H1 (cell line): ENCODE measurements around the gene MARS1.

ENCODE experiments used
- EGR1 ChIP-seq: IDR thresholded peaks from 2 replicates; pipeline ENCODE4 v1.6.1; 2011; ENCODE audit warnings: low read depth, low read length, borderline replicate concordance
- EZH2 ChIP-seq: fragments of 200-600 bp; sonication (generic); IDR thresholded peaks from 2 replicates; pipeline ENCODE4 v1.7.1; 2012; ENCODE audit warnings: low read depth, mild to moderate bottlenecking, moderate library complexity, low read length, inconsistent platforms; ENCODE audit not compliant: severe bottlenecking
- TF ChIP-seq, protein P1 (sequence below), 3 experiments: IDR thresholded peaks; 1 replicate in 2 of 3; 2 replicates in 1 of 3; pipeline versions ENCODE4 v1.5.1 to v1.6.1; 2011; ENCODE audit warnings: low read length in 3 of 3, mild to moderate bottlenecking in 3 of 3, inconsistent platforms in 2 of 3, low read depth in 1 of 3, moderate library complexity in 1 of 3; ENCODE audit not compliant: insufficient read depth in 1 of 3; ENCODE audit errors: control extremely low read depth in 1 of 3
- TF ChIP-seq, protein P2 (sequence below): IDR thresholded peaks from 2 replicates; pipeline ENCODE4 v1.6.1; 2011; ENCODE audit warnings: low read length, improper control_type of control experiment

DNA sequence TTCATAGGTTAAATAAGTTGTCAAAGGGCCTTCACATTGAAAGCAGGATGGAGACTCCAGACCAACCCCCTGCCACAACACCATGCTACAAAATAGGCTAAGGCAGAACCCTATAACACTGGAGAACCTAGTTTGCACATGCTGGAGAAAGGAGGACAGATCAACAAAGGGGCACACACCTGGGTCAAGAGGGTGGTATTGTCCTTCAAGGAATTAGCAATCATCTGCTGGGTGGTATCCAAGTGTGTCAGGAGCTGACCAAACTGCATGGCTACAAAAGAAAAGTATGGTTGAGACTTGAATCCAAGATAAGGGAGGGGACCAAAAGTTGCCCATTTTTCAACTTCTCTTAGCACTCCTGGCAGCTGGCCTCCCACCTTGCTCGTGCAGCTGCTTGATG is 44.0 kb downstream of the MARS1 start:
- no peak for TF ChIP-seq EGR1
- no peak for TF ChIP-seq EZH2
- TF ChIP-seq, protein P1, sequence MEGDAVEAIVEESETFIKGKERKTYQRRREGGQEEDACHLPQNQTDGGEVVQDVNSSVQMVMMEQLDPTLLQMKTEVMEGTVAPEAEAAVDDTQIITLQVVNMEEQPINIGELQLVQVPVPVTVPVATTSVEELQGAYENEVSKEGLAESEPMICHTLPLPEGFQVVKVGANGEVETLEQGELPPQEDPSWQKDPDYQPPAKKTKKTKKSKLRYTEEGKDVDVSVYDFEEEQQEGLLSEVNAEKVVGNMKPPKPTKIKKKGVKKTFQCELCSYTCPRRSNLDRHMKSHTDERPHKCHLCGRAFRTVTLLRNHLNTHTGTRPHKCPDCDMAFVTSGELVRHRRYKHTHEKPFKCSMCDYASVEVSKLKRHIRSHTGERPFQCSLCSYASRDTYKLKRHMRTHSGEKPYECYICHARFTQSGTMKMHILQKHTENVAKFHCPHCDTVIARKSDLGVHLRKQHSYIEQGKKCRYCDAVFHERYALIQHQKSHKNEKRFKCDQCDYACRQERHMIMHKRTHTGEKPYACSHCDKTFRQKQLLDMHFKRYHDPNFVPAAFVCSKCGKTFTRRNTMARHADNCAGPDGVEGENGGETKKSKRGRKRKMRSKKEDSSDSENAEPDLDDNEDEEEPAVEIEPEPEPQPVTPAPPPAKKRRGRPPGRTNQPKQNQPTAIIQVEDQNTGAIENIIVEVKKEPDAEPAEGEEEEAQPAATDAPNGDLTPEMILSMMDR (IDR thresholded peaks at IDR 0.05; ENCODE audit: control extremely low read depth in 1 of 3, insufficient read depth in 1 of 3, low read depth in 1 of 3, low read length in 3 of 3), result no peak
- TF ChIP-seq, protein P2, sequence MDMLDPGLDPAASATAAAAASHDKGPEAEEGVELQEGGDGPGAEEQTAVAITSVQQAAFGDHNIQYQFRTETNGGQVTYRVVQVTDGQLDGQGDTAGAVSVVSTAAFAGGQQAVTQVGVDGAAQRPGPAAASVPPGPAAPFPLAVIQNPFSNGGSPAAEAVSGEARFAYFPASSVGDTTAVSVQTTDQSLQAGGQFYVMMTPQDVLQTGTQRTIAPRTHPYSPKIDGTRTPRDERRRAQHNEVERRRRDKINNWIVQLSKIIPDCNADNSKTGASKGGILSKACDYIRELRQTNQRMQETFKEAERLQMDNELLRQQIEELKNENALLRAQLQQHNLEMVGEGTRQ, result no peak
